Measurements from ENCODE around the gene KREMEN1. TPM values are rescaled to one million over a fixed set of nuclear protein-coding genes. Genes with fewer than 3 reads are reported as not detected.
A peak's percentile ranks its signal among the peaks of the same experiment; 100 is the strongest.

Gene KREMEN1
- total and polyA plus RNA-seq, 4 donors, result 1.2 to 22.6 (median 3.8) TPM

GRCh38 chr22:29148826-29149225 lies 76.0 kb downstream of the KREMEN1 start:
- Histone ChIP-seq H3K27me3 (ENCODE audit: control insufficient read depth in 4 of 4, insufficient read depth in 4 of 4, low read length in 3 of 4) (no peaks in the 10 kb centered on the region), H3K36me3 (ENCODE audit: control insufficient read depth in 4 of 4, insufficient read depth in 3 of 4, low read depth in 1 of 4, low read length in 3 of 4) (peaks cover 0 to 3% (median 0%) of the 10 kb centered on the region in 4 donors), H3K27ac (ENCODE audit: low read depth in 1 of 2, low read length in 2 of 2) (no peak overlapping the region), H3K4me1 (ENCODE audit: control insufficient read depth in 4 of 4, insufficient read depth in 4 of 4, low read length in 3 of 4) (peaks cover 0 to 5% (median 1%) of the 10 kb centered on the region in 4 donors), H3K9ac (ENCODE audit: low read depth in 1 of 2, low read length in 2 of 2) (no peak overlapping the region), H3K4me3 (ENCODE audit: low read depth in 1 of 3, low read length in 3 of 3) (no peak overlapping the region), H3K9me3 (ENCODE audit: control insufficient read depth in 4 of 4, low read length in 3 of 4) (no peaks in the 10 kb centered on the region)
- TF ChIP-seq JUND (IDR thresholded peaks at IDR 0.05) (no peak), GABPA (IDR thresholded peaks at IDR 0.05 in 1 of 2, conservative IDR thresholded peaks at IDR 0.05 in 1 of 2) (no peak), RXRA (IDR thresholded peaks at IDR 0.05) (no peak), RAD21 (IDR thresholded peaks at IDR 0.05) (no peak), HNF4A (conservative IDR thresholded peaks at IDR 0.05) (no peak)
- WGBS, result 93% methylated on average over 10 of the region's 10 CpGs
- DNase-seq (ENCODE audit: low spot score), result no peak

GRCh38 chr22:29149841-29150555 lies 77.2 kb downstream of the KREMEN1 start:
- TF ChIP-seq CTCF (IDR thresholded peaks at IDR 0.05; ENCODE audit: low read depth, low read length, missing input control) (no peak), HNF4G (IDR thresholded peaks at IDR 0.05) (no peak), SP1 (IDR thresholded peaks at IDR 0.05) (no peak), RXRA (IDR thresholded peaks at IDR 0.05) (no peak), RAD21 (IDR thresholded peaks at IDR 0.05) (no peak), ATF3 (IDR thresholded peaks at IDR 0.05) (no peak)
- TF ChIP-seq, protein P1, sequence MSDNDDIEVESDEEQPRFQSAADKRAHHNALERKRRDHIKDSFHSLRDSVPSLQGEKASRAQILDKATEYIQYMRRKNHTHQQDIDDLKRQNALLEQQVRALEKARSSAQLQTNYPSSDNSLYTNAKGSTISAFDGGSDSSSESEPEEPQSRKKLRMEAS (IDR thresholded peaks at IDR 0.05), result no peak
- TF ChIP-seq, protein P2, sequence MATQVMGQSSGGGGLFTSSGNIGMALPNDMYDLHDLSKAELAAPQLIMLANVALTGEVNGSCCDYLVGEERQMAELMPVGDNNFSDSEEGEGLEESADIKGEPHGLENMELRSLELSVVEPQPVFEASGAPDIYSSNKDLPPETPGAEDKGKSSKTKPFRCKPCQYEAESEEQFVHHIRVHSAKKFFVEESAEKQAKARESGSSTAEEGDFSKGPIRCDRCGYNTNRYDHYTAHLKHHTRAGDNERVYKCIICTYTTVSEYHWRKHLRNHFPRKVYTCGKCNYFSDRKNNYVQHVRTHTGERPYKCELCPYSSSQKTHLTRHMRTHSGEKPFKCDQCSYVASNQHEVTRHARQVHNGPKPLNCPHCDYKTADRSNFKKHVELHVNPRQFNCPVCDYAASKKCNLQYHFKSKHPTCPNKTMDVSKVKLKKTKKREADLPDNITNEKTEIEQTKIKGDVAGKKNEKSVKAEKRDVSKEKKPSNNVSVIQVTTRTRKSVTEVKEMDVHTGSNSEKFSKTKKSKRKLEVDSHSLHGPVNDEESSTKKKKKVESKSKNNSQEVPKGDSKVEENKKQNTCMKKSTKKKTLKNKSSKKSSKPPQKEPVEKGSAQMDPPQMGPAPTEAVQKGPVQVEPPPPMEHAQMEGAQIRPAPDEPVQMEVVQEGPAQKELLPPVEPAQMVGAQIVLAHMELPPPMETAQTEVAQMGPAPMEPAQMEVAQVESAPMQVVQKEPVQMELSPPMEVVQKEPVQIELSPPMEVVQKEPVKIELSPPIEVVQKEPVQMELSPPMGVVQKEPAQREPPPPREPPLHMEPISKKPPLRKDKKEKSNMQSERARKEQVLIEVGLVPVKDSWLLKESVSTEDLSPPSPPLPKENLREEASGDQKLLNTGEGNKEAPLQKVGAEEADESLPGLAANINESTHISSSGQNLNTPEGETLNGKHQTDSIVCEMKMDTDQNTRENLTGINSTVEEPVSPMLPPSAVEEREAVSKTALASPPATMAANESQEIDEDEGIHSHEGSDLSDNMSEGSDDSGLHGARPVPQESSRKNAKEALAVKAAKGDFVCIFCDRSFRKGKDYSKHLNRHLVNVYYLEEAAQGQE (IDR thresholded peaks at IDR 0.05), result no peak
- no peak for DNase-seq (ENCODE audit: low spot score)
- no peaks in the 10 kb centered on the region for H3K9me3 ChIP-seq (ENCODE audit: control insufficient read depth in 4 of 4, low read length in 3 of 4)
- peaks cover 0 to 15% (median 5%) of the 10 kb centered on the region in 4 donors for H3K4me1 ChIP-seq (ENCODE audit: control insufficient read depth in 4 of 4, insufficient read depth in 4 of 4, low read length in 3 of 4)
- peak overlapping the region in 1 of 2 donors; percentile 17 for H3K27ac ChIP-seq (ENCODE audit: low read depth in 1 of 2, low read length in 2 of 2)
- H3K4me3 ChIP-seq (ENCODE audit: low read depth in 1 of 3, low read length in 3 of 3), result no peak overlapping the region
- H3K36me3 ChIP-seq (ENCODE audit: control insufficient read depth in 4 of 4, insufficient read depth in 3 of 4, low read depth in 1 of 4, low read length in 3 of 4), result no peaks in the 10 kb centered on the region
- H3K9ac ChIP-seq (ENCODE audit: low read depth in 1 of 2, low read length in 2 of 2), result no peak overlapping the region
- no peaks in the 10 kb centered on the region for H3K27me3 ChIP-seq (ENCODE audit: control insufficient read depth in 4 of 4, insufficient read depth in 4 of 4, low read length in 3 of 4)
- 73% methylated on average over 16 of the region's 16 CpGs for WGBS

All from liver (tissue), 9 donors.